GM12865 (cell line): ENCODE results near the gene PIWIL4.
"Not testable (repeated sequence)": the region's sequence is repeated elsewhere in the genome, so short reads cannot be mapped to it uniquely, and the experiment has no call there.

Experiments
- DNase-seq: peaks from one replicate; pipeline ENCODE4 v3.0.0; 2010; ENCODE audit warnings: low read depth
- H3K4me3 ChIP-seq: 2 replicates; pipeline ENCODE4 v1.5.1; 2011; ENCODE audit warnings: mild to moderate bottlenecking, low read depth, low read length, control low read depth
- TF ChIP-seq, protein P1 (sequence below): IDR thresholded peaks from 2 replicates; pipeline ENCODE4 v1.5.1; 2011; ENCODE audit warnings: low read length, control low read depth, low read depth, inconsistent platforms; ENCODE audit not compliant: insufficient read depth; ENCODE audit errors: missing control alignments

PIWIL4 gene

GRCh38 chr11:94546886-94547285 is 20.3 kb upstream of the PIWIL4 start:
- H3K4me3 ChIP-seq = no peak overlapping the region
- no peak for DNase-seq
- TF ChIP-seq, protein P1, sequence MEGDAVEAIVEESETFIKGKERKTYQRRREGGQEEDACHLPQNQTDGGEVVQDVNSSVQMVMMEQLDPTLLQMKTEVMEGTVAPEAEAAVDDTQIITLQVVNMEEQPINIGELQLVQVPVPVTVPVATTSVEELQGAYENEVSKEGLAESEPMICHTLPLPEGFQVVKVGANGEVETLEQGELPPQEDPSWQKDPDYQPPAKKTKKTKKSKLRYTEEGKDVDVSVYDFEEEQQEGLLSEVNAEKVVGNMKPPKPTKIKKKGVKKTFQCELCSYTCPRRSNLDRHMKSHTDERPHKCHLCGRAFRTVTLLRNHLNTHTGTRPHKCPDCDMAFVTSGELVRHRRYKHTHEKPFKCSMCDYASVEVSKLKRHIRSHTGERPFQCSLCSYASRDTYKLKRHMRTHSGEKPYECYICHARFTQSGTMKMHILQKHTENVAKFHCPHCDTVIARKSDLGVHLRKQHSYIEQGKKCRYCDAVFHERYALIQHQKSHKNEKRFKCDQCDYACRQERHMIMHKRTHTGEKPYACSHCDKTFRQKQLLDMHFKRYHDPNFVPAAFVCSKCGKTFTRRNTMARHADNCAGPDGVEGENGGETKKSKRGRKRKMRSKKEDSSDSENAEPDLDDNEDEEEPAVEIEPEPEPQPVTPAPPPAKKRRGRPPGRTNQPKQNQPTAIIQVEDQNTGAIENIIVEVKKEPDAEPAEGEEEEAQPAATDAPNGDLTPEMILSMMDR = no peak

DNA sequence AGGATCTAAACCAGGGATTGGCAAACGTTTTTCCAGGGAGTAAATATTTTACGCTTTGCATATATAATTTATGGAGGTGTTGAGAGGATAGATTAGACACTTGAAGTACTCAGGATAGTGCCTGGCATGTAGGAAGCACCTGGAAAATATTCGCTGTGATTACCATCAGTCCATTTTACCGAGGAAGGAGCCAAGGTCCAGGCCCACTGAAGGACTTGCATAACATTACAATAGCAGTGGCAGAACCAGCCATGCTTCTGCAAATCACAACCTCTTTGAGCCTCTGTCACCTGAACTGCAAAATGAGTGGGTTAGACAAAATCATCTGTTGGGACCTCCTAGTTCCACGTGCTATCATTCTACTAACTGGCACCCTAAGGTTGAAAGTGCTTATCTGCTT is 18.0 kb upstream of the PIWIL4 start:
- no peak overlapping the region for H3K4me3 ChIP-seq
- DNase-seq = no peak
- TF ChIP-seq, protein P1 = no peak

- TF ChIP-seq, protein P1 = no peak
- no peak overlapping the region for H3K4me3 ChIP-seq
- DNase-seq = peak; percentile 23
These were observed 16.7 kb upstream of the PIWIL4 start for GRCh38 chr11:94550513-94550912.

GRCh38 chr11:94553938-94554337 is 13.2 kb upstream of the PIWIL4 start:
- no peak for DNase-seq
- H3K4me3 ChIP-seq = no peak overlapping the region
- TF ChIP-seq, protein P1 = no peak

DNA sequence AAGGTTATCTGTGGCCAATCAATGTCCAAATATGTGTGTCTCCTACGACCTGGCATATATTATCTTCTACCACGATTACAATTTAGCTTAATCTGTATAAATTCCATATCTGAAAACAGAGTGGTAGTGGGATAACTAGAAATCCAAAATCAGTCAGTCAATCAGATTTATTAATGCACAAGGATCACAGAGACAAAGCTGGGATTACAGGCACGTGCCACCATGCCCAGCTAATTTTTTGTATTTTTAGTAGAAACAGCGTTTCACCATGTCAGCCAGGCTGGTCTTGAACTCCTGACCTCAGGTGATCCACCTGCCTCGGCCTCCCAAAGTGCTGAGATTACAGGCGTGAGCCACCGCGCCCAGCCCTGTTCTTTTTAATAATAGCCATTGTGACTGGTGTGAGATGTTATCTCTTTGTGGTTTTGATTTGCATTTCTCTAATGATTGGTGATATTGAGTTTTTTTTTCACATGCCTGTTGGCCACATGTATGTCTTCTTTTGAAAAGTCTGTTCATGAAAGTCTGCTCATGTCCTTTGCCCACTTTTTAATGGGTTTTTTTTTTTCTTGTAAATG is 11.3 kb upstream of the PIWIL4 start:
- DNase-seq, H3K4me3 ChIP-seq: not testable (repeated sequence)

DNA sequence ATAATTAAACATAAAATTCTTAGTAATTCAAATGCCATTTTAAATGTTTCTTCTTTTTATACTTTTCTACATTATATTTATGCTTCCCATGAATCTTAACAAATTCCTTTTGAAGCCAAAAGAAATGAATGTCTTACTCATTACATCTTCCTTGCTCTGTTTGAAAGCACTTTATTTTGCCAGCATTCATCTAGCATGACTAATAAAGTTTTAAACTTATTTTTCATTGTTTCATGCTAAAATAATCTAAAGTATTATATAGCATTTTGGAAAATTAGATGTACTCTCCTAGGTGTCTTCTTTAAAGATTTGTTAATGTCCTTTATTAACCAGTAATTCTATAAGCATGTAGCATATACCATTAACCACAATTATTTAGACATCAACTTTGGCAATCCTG is 9.7 kb upstream of the PIWIL4 start:
- H3K4me3 ChIP-seq = no peak overlapping the region
- TF ChIP-seq, protein P1 = no peak
- DNase-seq = no peak

DNA sequence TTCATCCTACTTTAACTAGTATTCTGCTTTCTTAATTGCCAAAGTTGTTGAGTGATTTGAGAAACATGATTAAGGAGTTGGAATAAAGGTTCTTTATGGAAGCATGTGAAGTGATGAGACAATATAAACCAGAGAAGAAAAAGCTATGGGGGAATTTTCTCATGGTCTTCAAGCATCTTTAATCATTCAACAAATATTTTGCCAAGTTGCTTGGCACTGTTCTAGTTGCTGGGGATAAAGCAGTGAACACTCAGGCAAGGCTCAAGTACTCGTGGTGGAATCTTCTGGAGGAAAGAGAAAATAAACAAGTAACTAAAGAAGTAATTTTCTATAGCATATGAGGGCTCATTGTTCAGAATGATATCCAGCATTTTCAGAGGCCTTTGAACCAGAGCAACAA is 9.2 kb upstream of the PIWIL4 start:
- no peak for DNase-seq
- TF ChIP-seq, protein P1 = no peak
- H3K4me3 ChIP-seq = no peak overlapping the region

- TF ChIP-seq, protein P1 = no peak
- no peak overlapping the region for H3K4me3 ChIP-seq
- no peak for DNase-seq
These were observed 8.7 kb upstream of the PIWIL4 start for GRCh38 chr11:94558468-94558867.
